ENCODE results near the gene FAM83B. TPM values are rescaled to one million over a fixed set of nuclear protein-coding genes. Genes with fewer than 3 reads are reported as not detected.

FAM83B gene
- total and polyA plus RNA-seq, 2 donors (not counting 3 experiments of a cell fraction or from before 2014, with no cell fraction given), result not detected

DNA sequence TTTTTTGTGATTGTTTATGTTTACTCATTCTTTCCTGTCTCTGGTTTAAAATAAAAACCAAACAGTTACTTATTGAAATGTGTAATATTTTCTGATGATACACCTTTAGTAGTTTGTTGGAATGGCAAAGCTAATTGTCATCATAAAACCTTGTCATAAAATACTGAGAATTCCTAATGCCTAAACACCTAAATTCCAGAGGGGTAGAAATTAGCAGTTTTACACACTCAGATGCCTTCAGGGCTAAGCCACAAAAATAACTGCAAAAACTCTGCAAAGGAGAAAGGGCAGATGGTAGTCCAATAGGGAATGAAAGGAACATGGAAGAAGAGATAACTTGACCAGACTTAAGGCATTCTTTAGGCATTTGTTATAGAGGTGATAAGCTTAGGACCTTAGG, 30.3 kb downstream of the FAM83B start:
- Histone ChIP-seq H3K27ac (ENCODE audit: insufficient read depth, low read depth, low read length) (no peak overlapping the region), H3K4me1 (ENCODE audit: control insufficient read depth, extremely low read depth, insufficient read depth, low read length) (no peaks in the 10 kb centered on the region), H3K9me1 (replicated peaks; ENCODE audit: control insufficient read depth, extremely low read depth, insufficient read depth, low read length) (no peaks in the 10 kb centered on the region), H3K9ac (replicated peaks; ENCODE audit: extremely low read depth, insufficient read depth, low read length) (no peak overlapping the region), H3K27me3 (ENCODE audit: control insufficient read depth in 2 of 2, insufficient read depth in 2 of 2, low read length in 2 of 2) (no peaks in the 10 kb centered on the region), H3K79me2 (ENCODE audit: control insufficient read depth, insufficient read depth, low read length) (no peaks in the 10 kb centered on the region), H2AFZ (ENCODE audit: low read depth, low read length) (no peak overlapping the region), H3K9me3 (replicated peaks; ENCODE audit: control insufficient read depth, insufficient read depth, low read length) (no peaks in the 10 kb centered on the region), H4K20me1 (replicated peaks; ENCODE audit: control insufficient read depth, extremely low read depth, insufficient read depth, low read length) (no peaks in the 10 kb centered on the region), H3K36me3 (ENCODE audit: control insufficient read depth in 2 of 2, extremely low read depth in 1 of 2, insufficient read depth in 2 of 2, low read length in 2 of 2) (no peaks in the 10 kb centered on the region), H3K4me3 (replicated peaks in 1 of 3; ENCODE audit: insufficient read depth in 1 of 3, low read depth in 1 of 3, low read length in 3 of 3) (no peak overlapping the region), H3K4me2 (ENCODE audit: insufficient read depth, low read length) (no peak overlapping the region)
- ChIA-PET POLR2A (no interaction called here), CTCF (no interaction called here)
- DNase-seq (ENCODE audit: low read depth, low spot score) (no peak), FAIRE-seq (no peak)
- no TSS peak for BruUV-seq (replicated peaks)
- dilution Hi-C loops (cut with MboI; ENCODE audit: extremely low pct_ligation_motif_present, low sequenced_read_pairs) (no loop called here), intact Hi-C loops (cut with micrococcal nuclease) (no loop called here)
- TF ChIP-seq, protein P1, sequence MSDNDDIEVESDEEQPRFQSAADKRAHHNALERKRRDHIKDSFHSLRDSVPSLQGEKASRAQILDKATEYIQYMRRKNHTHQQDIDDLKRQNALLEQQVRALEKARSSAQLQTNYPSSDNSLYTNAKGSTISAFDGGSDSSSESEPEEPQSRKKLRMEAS (IDR thresholded peaks at IDR 0.05; ENCODE audit: insufficient read depth, insufficient read length), result no peak
- TF ChIP-seq FOS (IDR thresholded peaks at IDR 0.05; ENCODE audit: borderline replicate concordance, insufficient read depth, low read length) (no peak), JUN (IDR thresholded peaks at IDR 0.05; ENCODE audit: borderline replicate concordance, insufficient read depth, insufficient read length, low read depth) (no peak), POLR2AphosphoS5 (IDR thresholded peaks at IDR 0.05; ENCODE audit: insufficient read depth, low read depth, low read length) (no peak), GATA2 (IDR thresholded peaks at IDR 0.05; ENCODE audit: insufficient read depth, insufficient read length, low read depth, low read length) (no peak), POLR2A (IDR thresholded peaks at IDR 0.05; ENCODE audit: low read depth, low read length) (no peak), EZH2 (IDR thresholded peaks at IDR 0.05; ENCODE audit: borderline replicate concordance, low read depth, low read length, severe bottlenecking) (no peak), MYC (IDR thresholded peaks at IDR 0.05; ENCODE audit: low read depth, low read length) (no peak)
- TF ChIP-seq, protein P2, sequence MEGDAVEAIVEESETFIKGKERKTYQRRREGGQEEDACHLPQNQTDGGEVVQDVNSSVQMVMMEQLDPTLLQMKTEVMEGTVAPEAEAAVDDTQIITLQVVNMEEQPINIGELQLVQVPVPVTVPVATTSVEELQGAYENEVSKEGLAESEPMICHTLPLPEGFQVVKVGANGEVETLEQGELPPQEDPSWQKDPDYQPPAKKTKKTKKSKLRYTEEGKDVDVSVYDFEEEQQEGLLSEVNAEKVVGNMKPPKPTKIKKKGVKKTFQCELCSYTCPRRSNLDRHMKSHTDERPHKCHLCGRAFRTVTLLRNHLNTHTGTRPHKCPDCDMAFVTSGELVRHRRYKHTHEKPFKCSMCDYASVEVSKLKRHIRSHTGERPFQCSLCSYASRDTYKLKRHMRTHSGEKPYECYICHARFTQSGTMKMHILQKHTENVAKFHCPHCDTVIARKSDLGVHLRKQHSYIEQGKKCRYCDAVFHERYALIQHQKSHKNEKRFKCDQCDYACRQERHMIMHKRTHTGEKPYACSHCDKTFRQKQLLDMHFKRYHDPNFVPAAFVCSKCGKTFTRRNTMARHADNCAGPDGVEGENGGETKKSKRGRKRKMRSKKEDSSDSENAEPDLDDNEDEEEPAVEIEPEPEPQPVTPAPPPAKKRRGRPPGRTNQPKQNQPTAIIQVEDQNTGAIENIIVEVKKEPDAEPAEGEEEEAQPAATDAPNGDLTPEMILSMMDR (IDR thresholded peaks at IDR 0.05; ENCODE audit: extremely low read depth in 1 of 2, insufficient read depth in 1 of 2, low read depth in 1 of 2, low read length in 2 of 2), result no peak

All from endothelial cell of umbilical vein (primary cell).